SK-N-SH (cell line): ENCODE data around the gene ABHD17B. TPM values are rescaled to one million over a fixed set of nuclear protein-coding genes. Genes with fewer than 3 reads are reported as not detected.

Source experiments
- CTCF ChIA-PET: fragments of 300-600, 350-600 bp; formaldehyde crosslinking; extraction: SDS; loops from one replicate; lab custom pipeline; 2021; lab: Yijun Ruan, JAX
- POLR2A ChIA-PET: fragments of 350-600 bp; sonication (Branson Sonifier 250); formaldehyde crosslinking; extraction: SDS; loops from one replicate; lab custom pipeline; 2020; ENCODE audit warnings: antibody characterized with exemption, inconsistent platforms; lab: Yijun Ruan, JAX
- DNase-seq: peaks from one replicate; pipeline ENCODE4 v3.0.0; 2012
- H2AFZ ChIP-seq: fragments of 200-600 bp; sonication (generic); 2 replicates; pipeline ENCODE4 v1.8.1; 2016; ENCODE audit warnings: antibody characterized with exemption, mild to moderate bottlenecking, low read depth
- H3F3A ChIP-seq: fragments of 200-600 bp; sonication (generic); replicated peaks from 2 replicates; pipeline ENCODE3; 2016; ENCODE audit warnings: antibody characterized with exemption, mild to moderate bottlenecking; ENCODE audit not compliant: insufficient read depth
- H3K27ac ChIP-seq, 2 experiments: fragments of 200-500 bp in 1 of 2; fragments of 200-600 bp in 1 of 2; sonication (Bioruptor generic) in 1 of 2; sonication (generic), shearing (Covaris generic) in 1 of 2; 2 replicates each; pipeline versions ENCODE4 v1.5.1 to v1.6.1; 2014 to 2016; ENCODE audit warnings: low read depth in 2 of 2, inconsistent platforms in 1 of 2, low read length in 1 of 2, mild to moderate bottlenecking in 1 of 2, mixed read lengths in 1 of 2
- H3K27me3 ChIP-seq: fragments of 200-600 bp; sonication (generic), shearing (Covaris generic); 2 replicates; pipeline ENCODE4 v1.6.1; 2016; ENCODE audit warnings: mixed run types; ENCODE audit not compliant: insufficient read depth
- H3K36me3 ChIP-seq, 2 experiments: fragments of 200-500 bp in 1 of 2; fragments of 200-600 bp in 1 of 2; sonication (Bioruptor generic) in 1 of 2; sonication (generic) in 1 of 2; replicated peaks in 1 of 2; 2 replicates each; pipeline versions ENCODE3 to v1.5.1; 2014 to 2016; ENCODE audit warnings: low read length in 1 of 2, mild to moderate bottlenecking in 1 of 2; ENCODE audit not compliant: insufficient read depth in 2 of 2, control insufficient read depth in 1 of 2
- H3K4me1 ChIP-seq, 2 experiments: fragments of 200-500 bp in 1 of 2; fragments of 200-600 bp in 1 of 2; sonication (Bioruptor generic) in 1 of 2; sonication (generic), shearing (Covaris generic) in 1 of 2; 2 replicates each; pipeline versions ENCODE4 v1.5.1 to v1.6.1; 2014 to 2016; ENCODE audit warnings: low read depth in 1 of 2, low read length in 1 of 2, mixed run types in 1 of 2; ENCODE audit not compliant: insufficient read depth in 2 of 2, control insufficient read depth in 1 of 2
- H3K4me2 ChIP-seq: fragments of 200-600 bp; sonication (generic), shearing (Covaris generic); 2 replicates; pipeline ENCODE4 v1.6.1; 2017; ENCODE audit warnings: mixed run types
- H3K4me3 ChIP-seq, 2 experiments: fragments of 200-500 bp in 1 of 2; fragments of 200-600 bp in 1 of 2; sonication (Bioruptor generic) in 1 of 2; sonication (generic), shearing (Covaris generic) in 1 of 2; 2 replicates each; pipeline versions ENCODE4 v1.5.1 to v1.8.1; 2014 to 2016; ENCODE audit warnings: low read depth in 2 of 2, inconsistent platforms in 1 of 2, low read length in 1 of 2, mild to moderate bottlenecking in 1 of 2, mixed read lengths in 1 of 2, moderate library complexity in 1 of 2
- H3K79me2 ChIP-seq: fragments of 200-600 bp; sonication (generic); 2 replicates; pipeline ENCODE4 v1.8.1; 2017; ENCODE audit warnings: mild to moderate bottlenecking; ENCODE audit not compliant: insufficient read depth
- H3K9ac ChIP-seq: fragments of 200-600 bp; sonication (generic); 2 replicates; pipeline ENCODE4 v1.6.1; 2017; ENCODE audit warnings: mixed run types
- H3K9me2 ChIP-seq: fragments of 200-600 bp; sonication (generic); 2 replicates; pipeline ENCODE4 v1.6.1; 2017; ENCODE audit warnings: mixed run types
- H3K9me3 ChIP-seq: fragments of 200-600 bp; sonication (generic); 2 replicates; pipeline ENCODE4 v1.6.1; 2017; ENCODE audit warnings: mixed run types, mild to moderate bottlenecking, moderate library complexity
- H4K20me1 ChIP-seq: fragments of 200-600 bp; sonication (generic); 2 replicates; pipeline ENCODE4 v1.6.1; 2017; ENCODE audit warnings: mild to moderate bottlenecking, mixed run types; ENCODE audit not compliant: insufficient read depth
- GATA2 ChIP-seq: sonication (generic); formaldehyde crosslinking; IDR thresholded peaks from 2 replicates; pipeline ENCODE4 v1.5.0; 2020; ENCODE audit warnings: mild to moderate bottlenecking, missing genetic modification reagents
- IRF3 ChIP-seq: fragments of 150-350 bp; IDR thresholded peaks from 2 replicates; pipeline ENCODE4 v1.6.1; 2016; ENCODE audit warnings: mild to moderate bottlenecking, low read depth, low read length
- MEF2A ChIP-seq: IDR thresholded peaks from 2 replicates; pipeline ENCODE4 v1.4.0; 2012; ENCODE audit warnings: low read depth, borderline replicate concordance
- MXI1 ChIP-seq: IDR thresholded peaks from 2 replicates; pipeline ENCODE4 v1.6.1; 2012; ENCODE audit warnings: mild to moderate bottlenecking, low read depth, low read length, improper control_type of control experiment
- NFIC ChIP-seq: IDR thresholded peaks from 2 replicates; pipeline ENCODE4 v1.4.0; 2012; ENCODE audit warnings: borderline replicate concordance
- NRF1 ChIP-seq: IDR thresholded peaks from 2 replicates; pipeline ENCODE4 v1.6.1; 2012; ENCODE audit warnings: low read depth, mild to moderate bottlenecking, low read length
- RAD21 ChIP-seq: IDR thresholded peaks from 2 replicates; pipeline ENCODE4 v1.6.1; 2012; ENCODE audit warnings: mild to moderate bottlenecking, low read length
- RCOR1 ChIP-seq: fragments of 150-350 bp; IDR thresholded peaks from 2 replicates; pipeline ENCODE4 v1.6.1; 2017; ENCODE audit warnings: antibody characterized with exemption, low read length
- RFX5 ChIP-seq: IDR thresholded peaks from 2 replicates; pipeline ENCODE4 v1.6.1; 2012; ENCODE audit warnings: mild to moderate bottlenecking, improper control_type of control experiment, low read length
- TCF12 ChIP-seq: IDR thresholded peaks from 2 replicates; pipeline ENCODE4 v1.4.0; 2012
- TEAD4 ChIP-seq: IDR thresholded peaks from 2 replicates; pipeline ENCODE4 v1.4.0; 2012; ENCODE audit warnings: mild to moderate bottlenecking, borderline replicate concordance; ENCODE audit not compliant: insufficient read depth
- USF1 ChIP-seq: IDR thresholded peaks from 2 replicates; pipeline ENCODE4 v1.4.0; 2012; ENCODE audit warnings: low read depth, borderline replicate concordance
- USF2 ChIP-seq: fragments of 150-350 bp; IDR thresholded peaks from 2 replicates; pipeline ENCODE4 v1.6.1; 2017; ENCODE audit warnings: antibody characterized with exemption, low read length, low read depth, borderline replicate concordance
- YY1 ChIP-seq: IDR thresholded peaks from 2 replicates; pipeline ENCODE4 v1.4.0; 2012; ENCODE audit warnings: low read depth, mild to moderate bottlenecking
- ZBTB33 ChIP-seq: IDR thresholded peaks from 2 replicates; pipeline ENCODE4 v1.4.0; 2012; ENCODE audit warnings: low read depth, borderline replicate concordance
- polyA plus RNA-seq, 3 experiments: library from polyadenylated mRNA; depleted of rRNA; stranded (reverse); fragments of >200 nt; gene quantifications; 2 replicates each; pipeline ENCODE4 v1.2.3, GENCODE V29; 2012
- TF ChIP-seq, protein P1 (sequence below): IDR thresholded peaks from 2 replicates; pipeline ENCODE4 v1.6.1; 2012; ENCODE audit warnings: mild to moderate bottlenecking, low read depth, low read length, moderate library complexity
- TF ChIP-seq, protein P2 (sequence below): fragments of 200-600 bp; sonication (generic); IDR thresholded peaks from 2 replicates; pipeline ENCODE4 v1.6.1; 2017; ENCODE audit warnings: antibody characterized with exemption, mild to moderate bottlenecking, moderate library complexity
- TF ChIP-seq, protein P3 (sequence below): IDR thresholded peaks from 2 replicates; pipeline ENCODE4 v1.4.0; 2012; ENCODE audit warnings: low read depth

Gene ABHD17B
- polyA plus RNA-seq, 1 of the 3 experiments (the other 2 are of a cell fraction), result 7.3 TPM

DNA sequence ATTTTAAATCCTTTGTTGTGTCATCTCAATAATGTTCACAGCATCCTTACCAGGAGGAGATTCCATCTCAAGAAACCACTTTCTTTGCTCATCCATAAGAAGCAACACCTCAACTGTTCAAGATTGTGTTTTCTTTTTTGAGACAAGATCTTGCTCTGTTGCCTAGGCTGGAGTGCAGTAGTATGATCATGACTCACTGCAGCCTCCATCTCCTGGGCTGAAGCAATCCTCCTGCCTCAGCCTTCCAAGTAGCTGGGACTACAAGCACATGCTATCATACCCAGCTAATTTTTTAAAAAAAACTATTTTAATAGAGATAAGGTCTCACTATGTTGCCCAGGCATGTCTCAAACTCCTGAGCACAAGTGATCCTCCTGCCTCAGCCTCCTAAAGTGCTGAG is 60.0 kb downstream of the ABHD17B start:
- no peaks in the 10 kb centered on the region for H3K36me3 ChIP-seq
- no peaks in the 10 kb centered on the region for H3K9me2 ChIP-seq
- H3K27ac ChIP-seq, result no peak overlapping the region
- CTCF ChIA-PET, result interaction anchor here (1.0 to 1.2 kb wide), 2 partner anchors 32 to 44 kb away, joined by 3 to 5 read pairs; no protein-coding TSS in a partner anchor
- POLR2A ChIA-PET, result no interaction called here
- no peaks in the 10 kb centered on the region for H4K20me1 ChIP-seq
- H3K79me2 ChIP-seq, result no peaks in the 10 kb centered on the region
- H3K4me2 ChIP-seq, result no peak overlapping the region
- H3K4me1 ChIP-seq, result no peaks in the 10 kb centered on the region
- H3K4me3 ChIP-seq, result no peak overlapping the region
- H3K9me3 ChIP-seq, result no peaks in the 10 kb centered on the region
- no peaks in the 10 kb centered on the region for H3K27me3 ChIP-seq
- no peak overlapping the region for H2AFZ ChIP-seq
- H3F3A ChIP-seq, result no peaks in the 10 kb centered on the region
- TF ChIP-seq, protein P1, sequence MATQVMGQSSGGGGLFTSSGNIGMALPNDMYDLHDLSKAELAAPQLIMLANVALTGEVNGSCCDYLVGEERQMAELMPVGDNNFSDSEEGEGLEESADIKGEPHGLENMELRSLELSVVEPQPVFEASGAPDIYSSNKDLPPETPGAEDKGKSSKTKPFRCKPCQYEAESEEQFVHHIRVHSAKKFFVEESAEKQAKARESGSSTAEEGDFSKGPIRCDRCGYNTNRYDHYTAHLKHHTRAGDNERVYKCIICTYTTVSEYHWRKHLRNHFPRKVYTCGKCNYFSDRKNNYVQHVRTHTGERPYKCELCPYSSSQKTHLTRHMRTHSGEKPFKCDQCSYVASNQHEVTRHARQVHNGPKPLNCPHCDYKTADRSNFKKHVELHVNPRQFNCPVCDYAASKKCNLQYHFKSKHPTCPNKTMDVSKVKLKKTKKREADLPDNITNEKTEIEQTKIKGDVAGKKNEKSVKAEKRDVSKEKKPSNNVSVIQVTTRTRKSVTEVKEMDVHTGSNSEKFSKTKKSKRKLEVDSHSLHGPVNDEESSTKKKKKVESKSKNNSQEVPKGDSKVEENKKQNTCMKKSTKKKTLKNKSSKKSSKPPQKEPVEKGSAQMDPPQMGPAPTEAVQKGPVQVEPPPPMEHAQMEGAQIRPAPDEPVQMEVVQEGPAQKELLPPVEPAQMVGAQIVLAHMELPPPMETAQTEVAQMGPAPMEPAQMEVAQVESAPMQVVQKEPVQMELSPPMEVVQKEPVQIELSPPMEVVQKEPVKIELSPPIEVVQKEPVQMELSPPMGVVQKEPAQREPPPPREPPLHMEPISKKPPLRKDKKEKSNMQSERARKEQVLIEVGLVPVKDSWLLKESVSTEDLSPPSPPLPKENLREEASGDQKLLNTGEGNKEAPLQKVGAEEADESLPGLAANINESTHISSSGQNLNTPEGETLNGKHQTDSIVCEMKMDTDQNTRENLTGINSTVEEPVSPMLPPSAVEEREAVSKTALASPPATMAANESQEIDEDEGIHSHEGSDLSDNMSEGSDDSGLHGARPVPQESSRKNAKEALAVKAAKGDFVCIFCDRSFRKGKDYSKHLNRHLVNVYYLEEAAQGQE, result no peak
- TF ChIP-seq USF2 (no peak), RAD21 (no peak), USF1 (no peak), TCF12 (no peak), ZBTB33 (no peak), NRF1 (no peak), YY1 (no peak), NFIC (no peak), TEAD4 (no peak), GATA2 (CRISPR knock-in tag) (no peak), MEF2A (no peak), IRF3 (no peak), RFX5 (no peak), RCOR1 (no peak), MXI1 (no peak)
- TF ChIP-seq, protein P2, sequence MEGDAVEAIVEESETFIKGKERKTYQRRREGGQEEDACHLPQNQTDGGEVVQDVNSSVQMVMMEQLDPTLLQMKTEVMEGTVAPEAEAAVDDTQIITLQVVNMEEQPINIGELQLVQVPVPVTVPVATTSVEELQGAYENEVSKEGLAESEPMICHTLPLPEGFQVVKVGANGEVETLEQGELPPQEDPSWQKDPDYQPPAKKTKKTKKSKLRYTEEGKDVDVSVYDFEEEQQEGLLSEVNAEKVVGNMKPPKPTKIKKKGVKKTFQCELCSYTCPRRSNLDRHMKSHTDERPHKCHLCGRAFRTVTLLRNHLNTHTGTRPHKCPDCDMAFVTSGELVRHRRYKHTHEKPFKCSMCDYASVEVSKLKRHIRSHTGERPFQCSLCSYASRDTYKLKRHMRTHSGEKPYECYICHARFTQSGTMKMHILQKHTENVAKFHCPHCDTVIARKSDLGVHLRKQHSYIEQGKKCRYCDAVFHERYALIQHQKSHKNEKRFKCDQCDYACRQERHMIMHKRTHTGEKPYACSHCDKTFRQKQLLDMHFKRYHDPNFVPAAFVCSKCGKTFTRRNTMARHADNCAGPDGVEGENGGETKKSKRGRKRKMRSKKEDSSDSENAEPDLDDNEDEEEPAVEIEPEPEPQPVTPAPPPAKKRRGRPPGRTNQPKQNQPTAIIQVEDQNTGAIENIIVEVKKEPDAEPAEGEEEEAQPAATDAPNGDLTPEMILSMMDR, result no peak
- TF ChIP-seq, protein P3, sequence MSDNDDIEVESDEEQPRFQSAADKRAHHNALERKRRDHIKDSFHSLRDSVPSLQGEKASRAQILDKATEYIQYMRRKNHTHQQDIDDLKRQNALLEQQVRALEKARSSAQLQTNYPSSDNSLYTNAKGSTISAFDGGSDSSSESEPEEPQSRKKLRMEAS, result no peak
- H3K9ac ChIP-seq, result no peak overlapping the region
- no peak for DNase-seq
